ENCODE results near the gene FAM89B. TPM values are rescaled to one million over a fixed set of nuclear protein-coding genes. Genes with fewer than 3 reads are reported as not detected.

Gene FAM89B
- total and polyA plus RNA-seq, 2 donors (not counting 3 experiments of a cell fraction or from before 2014, with no cell fraction given), result 63.1 to 153 TPM

GRCh38 chr11:65571420-65571819 lies 918 bp upstream of the FAM89B start:
- H3K4me3 ChIP-seq (replicated peaks in 1 of 3; ENCODE audit: insufficient read depth in 1 of 3, low read depth in 1 of 3, low read length in 3 of 3), result no peak overlapping the region
- ChIA-PET POLR2A (interaction anchor here (0.6 kb wide), 1 partner anchor 63 kb away, joined by 3 read pairs; no protein-coding TSS in a partner anchor), CTCF (interaction anchor here (1.5 to 9.7 kb wide), 7 partner anchors 12 to 46 kb away, joined by 4 to 167 read pairs (median 10); partner anchors contain the start of genes LTBP3 and SCYL1)
- no peaks in the 10 kb centered on the region for H4K20me1 ChIP-seq (replicated peaks; ENCODE audit: control insufficient read depth, extremely low read depth, insufficient read depth, low read length)
- H3K27me3 ChIP-seq (ENCODE audit: control insufficient read depth in 2 of 2, insufficient read depth in 2 of 2, low read length in 2 of 2), result no peaks in the 10 kb centered on the region
- no peak overlapping the region for H2AFZ ChIP-seq (ENCODE audit: low read depth, low read length)
- H3K4me1 ChIP-seq (ENCODE audit: control insufficient read depth, extremely low read depth, insufficient read depth, low read length), result peaks cover 48% of the 10 kb centered on the region
- H3K36me3 ChIP-seq (ENCODE audit: control insufficient read depth in 2 of 2, extremely low read depth in 1 of 2, insufficient read depth in 2 of 2, low read length in 2 of 2), result no peaks in the 10 kb centered on the region
- intact Hi-C loops (cut with micrococcal nuclease) (loop anchor here (2.0 to 5.0 kb wide), 3 partner anchors 25 to 189 kb away; partner anchors contain the start of gene SLC25A45), dilution Hi-C loops (cut with MboI; ENCODE audit: extremely low pct_ligation_motif_present, low sequenced_read_pairs) (no loop called here)
- H3K9me3 ChIP-seq (replicated peaks; ENCODE audit: control insufficient read depth, insufficient read depth, low read length), result no peaks in the 10 kb centered on the region
- peak overlapping the region; percentile 82 for H3K4me2 ChIP-seq (ENCODE audit: insufficient read depth, low read length)
- peaks cover 25% of the 10 kb centered on the region for H3K79me2 ChIP-seq (ENCODE audit: control insufficient read depth, insufficient read depth, low read length)
- TF ChIP-seq MAX (IDR thresholded peaks at IDR 0.05; ENCODE audit: insufficient read depth, insufficient read length), result no peak
- TF ChIP-seq POLR2AphosphoS5 (IDR thresholded peaks at IDR 0.05; ENCODE audit: insufficient read depth, low read depth, low read length), result no peak
- TF ChIP-seq MYC (IDR thresholded peaks at IDR 0.05; ENCODE audit: low read depth, low read length), result no peak
- TF ChIP-seq FOS (IDR thresholded peaks at IDR 0.05; ENCODE audit: borderline replicate concordance, insufficient read depth, low read length), result no peak
- no peak for TF ChIP-seq POLR2A (IDR thresholded peaks at IDR 0.05; ENCODE audit: low read depth, low read length)
- BruUV-seq (replicated peaks), result no TSS peak
- H3K9me1 ChIP-seq (replicated peaks; ENCODE audit: control insufficient read depth, extremely low read depth, insufficient read depth, low read length), result no peaks in the 10 kb centered on the region
- FAIRE-seq (no peak), DNase-seq (ENCODE audit: low read depth, low spot score) (no peak)
- H3K27ac ChIP-seq (ENCODE audit: insufficient read depth, low read depth, low read length), result no peak overlapping the region
- H3K9ac ChIP-seq (replicated peaks; ENCODE audit: extremely low read depth, insufficient read depth, low read length), result no peak overlapping the region

- Histone ChIP-seq H3K27ac (ENCODE audit: insufficient read depth, low read depth, low read length) (no peak overlapping the region), H3K79me2 (ENCODE audit: control insufficient read depth, insufficient read depth, low read length) (peaks cover 25% of the 10 kb centered on the region), H3K27me3 (ENCODE audit: control insufficient read depth in 2 of 2, insufficient read depth in 2 of 2, low read length in 2 of 2) (no peaks in the 10 kb centered on the region), H3K4me2 (ENCODE audit: insufficient read depth, low read length) (peak overlapping the region; percentile 15), H3K4me1 (ENCODE audit: control insufficient read depth, extremely low read depth, insufficient read depth, low read length) (peaks cover 53% of the 10 kb centered on the region), H4K20me1 (replicated peaks; ENCODE audit: control insufficient read depth, extremely low read depth, insufficient read depth, low read length) (no peaks in the 10 kb centered on the region), H3K4me3 (replicated peaks in 1 of 3; ENCODE audit: insufficient read depth in 1 of 3, low read depth in 1 of 3, low read length in 3 of 3) (peak overlapping the region in 2 of 3 experiments; percentile 65 to 73), H3K9ac (replicated peaks; ENCODE audit: extremely low read depth, insufficient read depth, low read length) (no peak overlapping the region), H3K9me3 (replicated peaks; ENCODE audit: control insufficient read depth, insufficient read depth, low read length) (no peaks in the 10 kb centered on the region), H3K36me3 (ENCODE audit: control insufficient read depth in 2 of 2, extremely low read depth in 1 of 2, insufficient read depth in 2 of 2, low read length in 2 of 2) (no peaks in the 10 kb centered on the region), H3K9me1 (replicated peaks; ENCODE audit: control insufficient read depth, extremely low read depth, insufficient read depth, low read length) (no peaks in the 10 kb centered on the region), H2AFZ (ENCODE audit: low read depth, low read length) (no peak overlapping the region)
- ChIA-PET CTCF (interaction anchor here (0.7 to 9.7 kb wide), 15 partner anchors 10 to 91 kb away, joined by 3 to 167 read pairs (median 8); partner anchors contain the start of genes LTBP3, PCNX3 and SCYL1), POLR2A (interaction anchor here (1.1 kb wide), 1 partner anchor 63 kb away, joined by 10 read pairs; no protein-coding TSS in a partner anchor)
- DNase-seq (ENCODE audit: low read depth, low spot score) (peak; percentile 73), FAIRE-seq (no peak)
- dilution Hi-C loops (cut with MboI; ENCODE audit: extremely low pct_ligation_motif_present, low sequenced_read_pairs) (no loop called here), intact Hi-C loops (cut with micrococcal nuclease) (loop anchor here (1.0 to 5.0 kb wide), 5 partner anchors 25 to 190 kb away; partner anchors contain the start of gene SLC25A45)
- BruUV-seq (replicated peaks), result no TSS peak
- TF ChIP-seq CTCF (IDR thresholded peaks at IDR 0.05; ENCODE audit: extremely low read depth in 1 of 2, insufficient read depth in 1 of 2, low read depth in 1 of 2, low read length in 2 of 2) (peak; percentile 24 to 38), MYC (IDR thresholded peaks at IDR 0.05; ENCODE audit: low read depth, low read length) (no peak)
Observed at GRCh38 chr11:65571940-65572339, 398 bp upstream of the FAM89B start.

All from endothelial cell of umbilical vein (primary cell).